ENCODE data around the gene DCDC2C.

- no peak for TF ChIP-seq CTCF (IDR thresholded peaks at IDR 0.05)
- TF ChIP-seq RAD21 (conservative IDR thresholded peaks at IDR 0.05 in 1 of 2, IDR thresholded peaks at IDR 0.05 in 1 of 2) = no peak
These were observed 45.5 kb upstream of the DCDC2C start, which contains the start of gene ALLC for GRCh38 chr2:3657881-3658280.

Measured in A549 (cell line).